H1 (cell line): ENCODE results near the gene SYNDIG1. TPM values are rescaled to one million over a fixed set of nuclear protein-coding genes. Genes with fewer than 3 reads are reported as not detected.

ENCODE experiments used
- CHD2 ChIP-seq: IDR thresholded peaks from 2 replicates; pipeline ENCODE4 v1.6.1; 2012; ENCODE audit warnings: low read length, improper control_type of control experiment
- CTBP2 ChIP-seq: IDR thresholded peaks from 2 replicates; pipeline ENCODE4 v1.7.0; 2011; ENCODE audit warnings: borderline replicate concordance, mild to moderate bottlenecking, moderate library complexity, mixed read lengths, low read length; ENCODE audit not compliant: insufficient read depth, insufficient read length
- EP300 ChIP-seq, 2 experiments: IDR thresholded peaks; 1 replicate in 1 of 2; 2 replicates in 1 of 2; pipeline ENCODE4 v1.6.1; 2011 to 2012; ENCODE audit warnings: low read depth in 2 of 2, low read length in 2 of 2, mild to moderate bottlenecking in 2 of 2, borderline replicate concordance in 1 of 2, inconsistent platforms in 1 of 2, moderate library complexity in 1 of 2
- EZH2 ChIP-seq: fragments of 200-600 bp; sonication (generic); IDR thresholded peaks from 2 replicates; pipeline ENCODE4 v1.7.1; 2012; ENCODE audit warnings: low read depth, mild to moderate bottlenecking, moderate library complexity, low read length, inconsistent platforms; ENCODE audit not compliant: severe bottlenecking
- RFX5 ChIP-seq: IDR thresholded peaks from 2 replicates; pipeline ENCODE4 v1.6.1; 2011; ENCODE audit warnings: low read depth, low read length, improper control_type of control experiment, borderline replicate concordance
- SIX5 ChIP-seq: IDR thresholded peaks from 2 replicates; pipeline ENCODE4 v1.6.1; 2011; ENCODE audit warnings: mild to moderate bottlenecking, low read depth, low read length
- SP2 ChIP-seq: IDR thresholded peaks from 2 replicates; pipeline ENCODE4 v1.6.1; 2012; ENCODE audit warnings: mild to moderate bottlenecking, low read length, inconsistent platforms
- SUZ12 ChIP-seq: fragments of 200-600 bp; sonication (generic); IDR thresholded peaks from 2 replicates; pipeline ENCODE4 v1.6.1; 2012; ENCODE audit warnings: mild to moderate bottlenecking, inconsistent platforms, low read length, moderate library complexity, mixed read lengths
- YY1 ChIP-seq: IDR thresholded peaks from 2 replicates; pipeline ENCODE4 v1.6.1; 2011; ENCODE audit warnings: low read depth, mild to moderate bottlenecking, low read length
- polyA plus RNA-seq, 7 experiments: library from polyadenylated mRNA; depleted of rRNA in 3 of 7; stranded (reverse) in 5 of 7; unstranded in 2 of 7; fragments of >200 nt in 5 of 7; fragments of 200-250 nt in 2 of 7; gene quantifications; 1 replicate in 5 of 7; 2 replicates in 1 of 7; 4 replicates in 1 of 7; pipeline versions ENCODE4 v1.2.1 to v1.2.3, GENCODE V29; 2011 to 2013; ENCODE audit warnings: missing spikeins in 2 of 7, mixed read lengths in 2 of 7
- total RNA-seq: library from RNA; stranded (reverse); fragmentation: NEBNext Ultra II Directional; extraction: Animal tissue kit (Norgen Biotek cat#: 25700); gene quantifications from 2 replicates; pipeline ENCODE4 v1.2.1, GENCODE V29; 2021
- TF ChIP-seq, protein P1 (sequence below): fragments of 300-600 bp; sonication (generic); IDR thresholded peaks from 2 replicates; pipeline ENCODE4 v1.7.1; 2012; ENCODE audit warnings: low read length, moderate library complexity, mild to moderate bottlenecking, inconsistent platforms; ENCODE audit not compliant: insufficient replicate concordance

SYNDIG1 gene
- total and polyA plus RNA-seq, 2 of the 8 experiments (the other 6 are each of a cell fraction or from before 2014, with no cell fraction given) = 6.5 to 7.8 TPM

DNA sequence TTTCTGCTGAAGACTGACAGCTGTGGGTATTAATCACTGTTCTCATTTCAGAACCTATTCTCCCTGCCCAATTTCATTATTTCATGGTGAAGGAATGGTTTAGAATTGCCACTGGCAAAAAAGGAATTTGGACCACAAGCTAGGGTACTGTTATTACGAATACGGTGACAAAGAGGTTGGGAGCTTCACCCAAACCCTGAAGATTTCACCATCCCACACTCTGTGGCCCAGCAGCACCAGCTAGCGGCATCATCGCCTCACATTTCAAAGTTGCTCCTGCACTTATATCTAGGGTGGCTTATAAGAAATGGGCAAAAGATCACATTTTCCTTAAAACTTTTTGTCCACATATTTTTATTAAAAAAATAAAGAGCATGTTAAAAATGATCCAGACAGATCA lies 236.1 kb downstream of the SYNDIG1 start (continued):
- TF ChIP-seq, protein P1, sequence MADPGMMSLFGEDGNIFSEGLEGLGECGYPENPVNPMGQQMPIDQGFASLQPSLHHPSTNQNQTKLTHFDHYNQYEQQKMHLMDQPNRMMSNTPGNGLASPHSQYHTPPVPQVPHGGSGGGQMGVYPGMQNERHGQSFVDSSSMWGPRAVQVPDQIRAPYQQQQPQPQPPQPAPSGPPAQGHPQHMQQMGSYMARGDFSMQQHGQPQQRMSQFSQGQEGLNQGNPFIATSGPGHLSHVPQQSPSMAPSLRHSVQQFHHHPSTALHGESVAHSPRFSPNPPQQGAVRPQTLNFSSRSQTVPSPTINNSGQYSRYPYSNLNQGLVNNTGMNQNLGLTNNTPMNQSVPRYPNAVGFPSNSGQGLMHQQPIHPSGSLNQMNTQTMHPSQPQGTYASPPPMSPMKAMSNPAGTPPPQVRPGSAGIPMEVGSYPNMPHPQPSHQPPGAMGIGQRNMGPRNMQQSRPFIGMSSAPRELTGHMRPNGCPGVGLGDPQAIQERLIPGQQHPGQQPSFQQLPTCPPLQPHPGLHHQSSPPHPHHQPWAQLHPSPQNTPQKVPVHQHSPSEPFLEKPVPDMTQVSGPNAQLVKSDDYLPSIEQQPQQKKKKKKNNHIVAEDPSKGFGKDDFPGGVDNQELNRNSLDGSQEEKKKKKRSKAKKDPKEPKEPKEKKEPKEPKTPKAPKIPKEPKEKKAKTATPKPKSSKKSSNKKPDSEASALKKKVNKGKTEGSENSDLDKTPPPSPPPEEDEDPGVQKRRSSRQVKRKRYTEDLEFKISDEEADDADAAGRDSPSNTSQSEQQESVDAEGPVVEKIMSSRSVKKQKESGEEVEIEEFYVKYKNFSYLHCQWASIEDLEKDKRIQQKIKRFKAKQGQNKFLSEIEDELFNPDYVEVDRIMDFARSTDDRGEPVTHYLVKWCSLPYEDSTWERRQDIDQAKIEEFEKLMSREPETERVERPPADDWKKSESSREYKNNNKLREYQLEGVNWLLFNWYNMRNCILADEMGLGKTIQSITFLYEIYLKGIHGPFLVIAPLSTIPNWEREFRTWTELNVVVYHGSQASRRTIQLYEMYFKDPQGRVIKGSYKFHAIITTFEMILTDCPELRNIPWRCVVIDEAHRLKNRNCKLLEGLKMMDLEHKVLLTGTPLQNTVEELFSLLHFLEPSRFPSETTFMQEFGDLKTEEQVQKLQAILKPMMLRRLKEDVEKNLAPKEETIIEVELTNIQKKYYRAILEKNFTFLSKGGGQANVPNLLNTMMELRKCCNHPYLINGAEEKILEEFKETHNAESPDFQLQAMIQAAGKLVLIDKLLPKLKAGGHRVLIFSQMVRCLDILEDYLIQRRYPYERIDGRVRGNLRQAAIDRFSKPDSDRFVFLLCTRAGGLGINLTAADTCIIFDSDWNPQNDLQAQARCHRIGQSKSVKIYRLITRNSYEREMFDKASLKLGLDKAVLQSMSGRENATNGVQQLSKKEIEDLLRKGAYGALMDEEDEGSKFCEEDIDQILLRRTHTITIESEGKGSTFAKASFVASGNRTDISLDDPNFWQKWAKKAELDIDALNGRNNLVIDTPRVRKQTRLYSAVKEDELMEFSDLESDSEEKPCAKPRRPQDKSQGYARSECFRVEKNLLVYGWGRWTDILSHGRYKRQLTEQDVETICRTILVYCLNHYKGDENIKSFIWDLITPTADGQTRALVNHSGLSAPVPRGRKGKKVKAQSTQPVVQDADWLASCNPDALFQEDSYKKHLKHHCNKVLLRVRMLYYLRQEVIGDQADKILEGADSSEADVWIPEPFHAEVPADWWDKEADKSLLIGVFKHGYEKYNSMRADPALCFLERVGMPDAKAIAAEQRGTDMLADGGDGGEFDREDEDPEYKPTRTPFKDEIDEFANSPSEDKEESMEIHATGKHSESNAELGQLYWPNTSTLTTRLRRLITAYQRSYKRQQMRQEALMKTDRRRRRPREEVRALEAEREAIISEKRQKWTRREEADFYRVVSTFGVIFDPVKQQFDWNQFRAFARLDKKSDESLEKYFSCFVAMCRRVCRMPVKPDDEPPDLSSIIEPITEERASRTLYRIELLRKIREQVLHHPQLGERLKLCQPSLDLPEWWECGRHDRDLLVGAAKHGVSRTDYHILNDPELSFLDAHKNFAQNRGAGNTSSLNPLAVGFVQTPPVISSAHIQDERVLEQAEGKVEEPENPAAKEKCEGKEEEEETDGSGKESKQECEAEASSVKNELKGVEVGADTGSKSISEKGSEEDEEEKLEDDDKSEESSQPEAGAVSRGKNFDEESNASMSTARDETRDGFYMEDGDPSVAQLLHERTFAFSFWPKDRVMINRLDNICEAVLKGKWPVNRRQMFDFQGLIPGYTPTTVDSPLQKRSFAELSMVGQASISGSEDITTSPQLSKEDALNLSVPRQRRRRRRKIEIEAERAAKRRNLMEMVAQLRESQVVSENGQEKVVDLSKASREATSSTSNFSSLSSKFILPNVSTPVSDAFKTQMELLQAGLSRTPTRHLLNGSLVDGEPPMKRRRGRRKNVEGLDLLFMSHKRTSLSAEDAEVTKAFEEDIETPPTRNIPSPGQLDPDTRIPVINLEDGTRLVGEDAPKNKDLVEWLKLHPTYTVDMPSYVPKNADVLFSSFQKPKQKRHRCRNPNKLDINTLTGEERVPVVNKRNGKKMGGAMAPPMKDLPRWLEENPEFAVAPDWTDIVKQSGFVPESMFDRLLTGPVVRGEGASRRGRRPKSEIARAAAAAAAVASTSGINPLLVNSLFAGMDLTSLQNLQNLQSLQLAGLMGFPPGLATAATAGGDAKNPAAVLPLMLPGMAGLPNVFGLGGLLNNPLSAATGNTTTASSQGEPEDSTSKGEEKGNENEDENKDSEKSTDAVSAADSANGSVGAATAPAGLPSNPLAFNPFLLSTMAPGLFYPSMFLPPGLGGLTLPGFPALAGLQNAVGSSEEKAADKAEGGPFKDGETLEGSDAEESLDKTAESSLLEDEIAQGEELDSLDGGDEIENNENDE = no peak
- no peak for TF ChIP-seq SUZ12
- no peak for TF ChIP-seq RFX5
- no peak for TF ChIP-seq YY1
- no peak for TF ChIP-seq SIX5
- no peak for TF ChIP-seq EP300 (IDR thresholded peaks at IDR 0.05; ENCODE audit: borderline replicate concordance in 1 of 2, low read depth in 2 of 2, low read length in 2 of 2)
- no peak for TF ChIP-seq CHD2
- TF ChIP-seq EZH2 = no peak
- TF ChIP-seq SP2 = no peak
- TF ChIP-seq CTBP2 = no peak
